H1 (cell line): ENCODE data around the gene MRPL50. TPM values are rescaled to one million over a fixed set of nuclear protein-coding genes. Genes with fewer than 3 reads are reported as not detected.

ENCODE experiments used
- CTCF ChIA-PET: fragments of 300-600 bp; sonication (Branson Sonifier 250); formaldehyde crosslinking; loops from one replicate; lab custom pipeline; 2021; ENCODE audit not compliant: partially characterized antibody; lab: Charles Lee
- POLR2A ChIA-PET: fragments of 300-600 bp; sonication (Branson Sonifier 250); formaldehyde crosslinking; loops from one replicate; lab custom pipeline; 2021; ENCODE audit warnings: inconsistent platforms; ENCODE audit not compliant: partially characterized antibody; lab: Charles Lee
- DNase-seq, 2 experiments: peaks; one replicate each; pipeline versions ENCODE4 v3.0.0 to v3.0.0-alpha.2; 2010 to 2022; ENCODE audit warnings: low spot score in 2 of 2, low read depth in 1 of 2, mixed read lengths in 1 of 2
- FAIRE-seq: peaks from 2 replicates; lab custom pipeline; 2011; peaks lifted over from hg19 to GRCh38; lab: Jason Lieb, UNC
- H2AFZ ChIP-seq: 2 replicates; pipeline ENCODE4 v1.8.1; 2012; ENCODE audit warnings: low read length, inconsistent platforms
- H2AK5ac ChIP-seq: 2 replicates; pipeline ENCODE4 v1.6.1; 2013; ENCODE audit warnings: low read depth, low read length
- H2BK120ac ChIP-seq: replicated peaks from 2 replicates; pipeline ENCODE3; 2013; ENCODE audit warnings: low read depth, low read length, inconsistent platforms
- H2BK12ac ChIP-seq: 2 replicates; pipeline ENCODE4 v1.6.1; 2013; ENCODE audit warnings: low read depth, low read length
- H2BK15ac ChIP-seq: 2 replicates; pipeline ENCODE4 v1.6.1; 2013; ENCODE audit warnings: low read length
- H2BK20ac ChIP-seq: 2 replicates; pipeline ENCODE4 v1.6.1; 2013; ENCODE audit warnings: low read length
- H2BK5ac ChIP-seq: 2 replicates; pipeline ENCODE4 v1.6.1; 2013; ENCODE audit warnings: low read depth, low read length
- H3K14ac ChIP-seq: 2 replicates; pipeline ENCODE4 v1.6.1; 2013; ENCODE audit warnings: inconsistent platforms; ENCODE audit not compliant: insufficient read length
- H3K18ac ChIP-seq: 2 replicates; pipeline ENCODE4 v1.6.1; 2013; ENCODE audit warnings: low read length; ENCODE audit errors: extremely low read depth
- H3K23ac ChIP-seq: 2 replicates; pipeline ENCODE4 v1.6.1; 2013; ENCODE audit warnings: inconsistent platforms; ENCODE audit not compliant: insufficient read length
- H3K23me2 ChIP-seq: 2 replicates; pipeline ENCODE4 v1.6.1; 2013; ENCODE audit warnings: low read depth, low read length
- H3K27ac ChIP-seq: 2 replicates; pipeline ENCODE4 v1.6.1; 2011; ENCODE audit warnings: low read depth, low read length, inconsistent platforms
- H3K27me3 ChIP-seq, 4 experiments: replicated peaks in 1 of 4; 1 replicate in 1 of 4; 2 replicates in 3 of 4; pipeline versions ENCODE4 v1.6.1 to v1.8.1; 2011 to 2013; ENCODE audit warnings: low read length in 3 of 4, mild to moderate bottlenecking in 3 of 4, inconsistent platforms in 2 of 4, mixed read lengths in 2 of 4, moderate library complexity in 1 of 4; ENCODE audit not compliant: control insufficient read depth in 3 of 4, insufficient read depth in 3 of 4; ENCODE audit errors: extremely low read depth in 1 of 4
- H3K36me3 ChIP-seq, 4 experiments: 2 replicates each; pipeline versions ENCODE4 v1.6.1 to v1.8.1; 2011 to 2013; ENCODE audit warnings: mild to moderate bottlenecking in 4 of 4, low read length in 3 of 4, moderate library complexity in 2 of 4, control low read depth in 1 of 4, inconsistent platforms in 1 of 4; ENCODE audit not compliant: insufficient read depth in 4 of 4, control insufficient read depth in 2 of 4
- H3K4ac ChIP-seq: replicated peaks from 2 replicates; pipeline ENCODE3; 2013; ENCODE audit warnings: low read length, low read depth, mixed read lengths, inconsistent platforms; ENCODE audit not compliant: insufficient read length
- H3K4me1 ChIP-seq, 4 experiments: replicated peaks in 1 of 4; 1 replicate in 1 of 4; 2 replicates in 3 of 4; pipeline versions ENCODE4 v1.6.1 to v1.8.1; 2011 to 2013; ENCODE audit warnings: low read length in 3 of 4, inconsistent platforms in 2 of 4, mixed read lengths in 1 of 4; ENCODE audit not compliant: insufficient read depth in 4 of 4, control insufficient read depth in 3 of 4
- H3K4me2 ChIP-seq, 2 experiments: 2 replicates each; pipeline versions ENCODE4 v1.6.1 to v1.8.1; 2011 to 2013; ENCODE audit warnings: low read depth in 2 of 2, low read length in 2 of 2, control low read depth in 1 of 2, inconsistent platforms in 1 of 2, mild to moderate bottlenecking in 1 of 2; ENCODE audit not compliant: insufficient read depth in 1 of 2
- H3K4me3 ChIP-seq, 4 experiments: fragments of 200-600, 300-600 bp in 1 of 4; sonication (generic), shearing (Covaris generic), sonication (Bioruptor Twin) in 1 of 4; 2 replicates each; pipeline versions ENCODE4 v1.5.1 to v1.8.1; 2011 to 2016; ENCODE audit warnings: low read length in 4 of 4, low read depth in 3 of 4, control low read depth in 2 of 4, inconsistent platforms in 2 of 4, mild to moderate bottlenecking in 2 of 4, mixed read lengths in 1 of 4, moderate library complexity in 1 of 4; ENCODE audit not compliant: insufficient read depth in 2 of 4; ENCODE audit errors: extremely low read depth in 1 of 4
- H3K56ac ChIP-seq: replicated peaks from 2 replicates; pipeline ENCODE3; 2013; ENCODE audit warnings: low read depth, mild to moderate bottlenecking, mixed read lengths, low read length, inconsistent platforms; ENCODE audit not compliant: insufficient read length
- H3K79me1 ChIP-seq: 2 replicates; pipeline ENCODE4 v1.6.1; 2013; ENCODE audit warnings: low read depth, low read length, control low read depth
- H3K79me2 ChIP-seq, 2 experiments: 2 replicates each; pipeline versions ENCODE4 v1.6.1 to v1.8.1; 2012 to 2013; ENCODE audit warnings: low read length in 2 of 2, mild to moderate bottlenecking in 2 of 2, inconsistent platforms in 1 of 2; ENCODE audit not compliant: insufficient read depth in 2 of 2, control insufficient read depth in 1 of 2
- H3K9ac ChIP-seq, 4 experiments: replicated peaks in 1 of 4; 1 replicate in 1 of 4; 2 replicates in 3 of 4; pipeline versions ENCODE4 v1.6.1 to v1.8.1; 2011 to 2013; ENCODE audit warnings: low read depth in 3 of 4, low read length in 3 of 4, control low read depth in 2 of 4, mild to moderate bottlenecking in 2 of 4, moderate library complexity in 2 of 4, inconsistent platforms in 1 of 4; ENCODE audit errors: extremely low read depth in 1 of 4
- H3K9me3 ChIP-seq, 2 experiments: 2 replicates each; pipeline versions ENCODE4 v1.6.1 to v1.8.1; 2012 to 2013; ENCODE audit warnings: mild to moderate bottlenecking in 2 of 2, moderate library complexity in 2 of 2, control low read depth in 1 of 2, inconsistent platforms in 1 of 2, low read depth in 1 of 2, low read length in 1 of 2, mixed read lengths in 1 of 2; ENCODE audit not compliant: insufficient read depth in 2 of 2
- H4K20me1 ChIP-seq, 2 experiments: replicated peaks in 1 of 2; 2 replicates each; pipeline versions ENCODE3 to v1.8.1; 2011 to 2013; ENCODE audit warnings: inconsistent platforms in 2 of 2, low read length in 2 of 2, mild to moderate bottlenecking in 1 of 2; ENCODE audit not compliant: insufficient read depth in 2 of 2, control insufficient read depth in 1 of 2
- H4K5ac ChIP-seq: 2 replicates; pipeline ENCODE4 v1.6.1; 2013; ENCODE audit warnings: low read length, low read depth, mixed read lengths, inconsistent platforms; ENCODE audit not compliant: insufficient read length
- H4K8ac ChIP-seq: 2 replicates; pipeline ENCODE4 v1.8.0; 2013; ENCODE audit warnings: mild to moderate bottlenecking, moderate library complexity, low read length, inconsistent platforms; ENCODE audit not compliant: insufficient read depth; ENCODE audit errors: extremely low read depth
- H4K91ac ChIP-seq: replicated peaks from 2 replicates; pipeline ENCODE3; 2013; ENCODE audit warnings: low read length, mixed read lengths, inconsistent platforms; ENCODE audit not compliant: insufficient read length
- EGR1 ChIP-seq: IDR thresholded peaks from 2 replicates; pipeline ENCODE4 v1.6.1; 2011; ENCODE audit warnings: low read depth, low read length, borderline replicate concordance
- PHF8 ChIP-seq: fragments of 200-600 bp; sonication (generic); conservative IDR thresholded peaks from 2 replicates; pipeline ENCODE4 v1.7.1; 2012; ENCODE audit warnings: low read depth, mild to moderate bottlenecking, inconsistent platforms, low read length, moderate library complexity
- RAD21 ChIP-seq, 2 experiments: IDR thresholded peaks in 1 of 2; conservative IDR thresholded peaks in 1 of 2; 2 replicates each; pipeline ENCODE4 v1.6.1; 2011; ENCODE audit warnings: low read depth in 2 of 2, low read length in 2 of 2, improper control_type of control experiment in 1 of 2, inconsistent platforms in 1 of 2, mild to moderate bottlenecking in 1 of 2, moderate library complexity in 1 of 2
- RXRA ChIP-seq: IDR thresholded peaks from 2 replicates; pipeline ENCODE4 v1.6.1; 2011; ENCODE audit warnings: low read depth, mild to moderate bottlenecking, low read length, moderate library complexity; ENCODE audit not compliant: insufficient read depth
- SIN3A ChIP-seq, 2 experiments: IDR thresholded peaks in 1 of 2; conservative IDR thresholded peaks in 1 of 2; 2 replicates each; pipeline ENCODE4 v1.6.1; 2011 to 2012; ENCODE audit warnings: low read length in 2 of 2, improper control_type of control experiment in 1 of 2, low read depth in 1 of 2, mild to moderate bottlenecking in 1 of 2
- ZNF274 ChIP-seq: IDR thresholded peaks from 2 replicates; pipeline ENCODE4 v1.7.0; 2012; ENCODE audit warnings: low read length, borderline replicate concordance; ENCODE audit errors: extremely low read depth
- WGBS, 2 experiments: shearing (Covaris generic) in 1 of 2; methylation state at CpG; one replicate each; pipeline versions ENCODE4 v1.1.6 to v1.1.7; 2013 to 2015; ENCODE audit warnings: low lambda C conversion rate in 2 of 2, mixed read lengths in 2 of 2, inconsistent platforms in 1 of 2, low coverage in 1 of 2, missing lambda C conversion rate in 1 of 2; ENCODE audit not compliant: insufficient replicate concordance in 2 of 2, insufficient coverage in 1 of 2, insufficient read length in 1 of 2; ENCODE audit errors: extremely low coverage in 1 of 2, missing lambda C conversion rate in 1 of 2; 5-methylcytosine and 5-hydroxymethylcytosine counted together
- polyA plus RNA-seq, 7 experiments: library from polyadenylated mRNA; depleted of rRNA in 3 of 7; stranded (reverse) in 5 of 7; unstranded in 2 of 7; fragments of >200 nt in 5 of 7; fragments of 200-250 nt in 2 of 7; gene quantifications; 1 replicate in 5 of 7; 2 replicates in 1 of 7; 4 replicates in 1 of 7; pipeline versions ENCODE4 v1.2.1 to v1.2.3, GENCODE V29; 2011 to 2013; ENCODE audit warnings: missing spikeins in 2 of 7, mixed read lengths in 2 of 7
- total RNA-seq: library from RNA; stranded (reverse); fragmentation: NEBNext Ultra II Directional; extraction: Animal tissue kit (Norgen Biotek cat#: 25700); gene quantifications from 2 replicates; pipeline ENCODE4 v1.2.1, GENCODE V29; 2021

The MRPL50 gene
- total and polyA plus RNA-seq, 2 of the 8 experiments (the other 6 are each of a cell fraction or from before 2014, with no cell fraction given): 17.8 to 25.1 TPM

- no peak for DNase-seq
- no peak overlapping the region for H2AK5ac ChIP-seq
- peaks cover 13 to 62% (median 46%) of the 10 kb centered on the region in 4 experiments for H3K36me3 ChIP-seq
- no peaks in the 10 kb centered on the region for H4K20me1 ChIP-seq
- FAIRE-seq: no peak
- H3K23ac ChIP-seq: no peak overlapping the region
- H2BK5ac ChIP-seq: no peak overlapping the region
- no peak overlapping the region for H3K4ac ChIP-seq
- H2BK12ac ChIP-seq: no peak overlapping the region
- ChIA-PET POLR2A (interaction anchor here (0.7 to 1.5 kb wide), 5 partner anchors 8 to 50 kb away, joined by 3 to 5 read pairs (median 4); partner anchors contain the start of gene ALDOB), CTCF (interaction anchor here (0.6 to 1.3 kb wide), 7 partner anchors 14 to 1921 kb away, joined by 3 to 4 read pairs (median 3); no protein-coding TSS in a partner anchor)
- H3K4me3 ChIP-seq: no peak overlapping the region
- no peak overlapping the region for H3K56ac ChIP-seq
- no peak overlapping the region for H2BK15ac ChIP-seq
- no peaks in the 10 kb centered on the region for H3K79me1 ChIP-seq
- WGBS, 2 experiments: 86% methylated on average over 5 of the region's 5 CpGs; no CpG with 5 or more reads in 1 of the 2 experiments
- no peak overlapping the region for H4K5ac ChIP-seq
- no peak overlapping the region for H3K9ac ChIP-seq
- H3K27ac ChIP-seq: no peak overlapping the region
- no peak overlapping the region for H3K18ac ChIP-seq
- H3K4me2 ChIP-seq: no peak overlapping the region
- no peak overlapping the region for H2BK20ac ChIP-seq
- H3K9me3 ChIP-seq: peaks cover 49 to 54% of the 10 kb centered on the region in 2 experiments
- H3K27me3 ChIP-seq: no peaks in the 10 kb centered on the region
- H3K23me2 ChIP-seq: no peaks in the 10 kb centered on the region
- H3K79me2 ChIP-seq: no peaks in the 10 kb centered on the region
- H3K4me1 ChIP-seq: no peaks in the 10 kb centered on the region
- H2BK120ac ChIP-seq: no peak overlapping the region
- no peak for TF ChIP-seq RAD21 (IDR thresholded peaks at IDR 0.05 in 1 of 2, conservative IDR thresholded peaks at IDR 0.05 in 1 of 2; ENCODE audit: low read depth in 2 of 2, low read length in 2 of 2)
- no peak for TF ChIP-seq RXRA
- no peak for TF ChIP-seq EGR1
- TF ChIP-seq PHF8: no peak
- no peak for TF ChIP-seq SIN3A (conservative IDR thresholded peaks at IDR 0.05 in 1 of 2, IDR thresholded peaks at IDR 0.05 in 1 of 2; ENCODE audit: low read depth in 1 of 2, low read length in 2 of 2)
- peak; percentile 71 for TF ChIP-seq ZNF274
- no peak overlapping the region for H2AFZ ChIP-seq
- H3K14ac ChIP-seq: no peak overlapping the region
- no peak overlapping the region for H4K8ac ChIP-seq
- H4K91ac ChIP-seq: no peak overlapping the region
Measured at GRCh38 chr9:101408374-101409078, 10.1 kb upstream of the MRPL50 start.
